NCI-H446 (cell line): ENCODE data around the gene MLN.

Experiments used
- DNase-seq, 2 experiments: peaks; one replicate each; lab custom pipeline; 2025; lab: John Stamatoyannopoulos, UW

The MLN gene

GRCh38 chr6:33771146-33772081, 32.4 kb downstream of the MLN start:
- DNase-seq = peak in 1 of 2 experiments; percentile 31

GRCh38 chr6:33770833-33771145, 33.0 kb downstream of the MLN start:
- no peak for DNase-seq

GRCh38 chr6:33770124-33770832, 33.5 kb downstream of the MLN start:
- no peak for DNase-seq

GRCh38 chr6:33769248-33769821, 34.5 kb downstream of the MLN start:
- DNase-seq = no peak

GRCh38 chr6:33768644-33769120, 35.1 kb downstream of the MLN start:
- peak; percentile 19 to 65 for DNase-seq

- DNase-seq = no peak
These were observed 36.6 kb downstream of the MLN start for GRCh38 chr6:33766921-33767907.

GRCh38 chr6:33765368-33765767, 38.4 kb downstream of the MLN start:
- DNase-seq = no peak

GRCh38 chr6:33764036-33764435, 39.8 kb downstream of the MLN start:
- DNase-seq = no peak

GRCh38 chr6:33763483-33763882, 40.3 kb downstream of the MLN start:
- no peak for DNase-seq

GRCh38 chr6:33762713-33763112, 41.1 kb downstream of the MLN start:
- DNase-seq = no peak

- DNase-seq = peak; percentile 21 to 47
These were observed 41.7 kb downstream of the MLN start for GRCh38 chr6:33761922-33762629.

- no peak for DNase-seq
These were observed 42.3 kb downstream of the MLN start for GRCh38 chr6:33761581-33761921.

- DNase-seq = no peak
These were observed 43.7 kb downstream of the MLN start for GRCh38 chr6:33759887-33760629.

- DNase-seq = no peak
These were observed 45.0 kb downstream of the MLN start for GRCh38 chr6:33758815-33759216.

GRCh38 chr6:33757906-33758305, 45.9 kb downstream of the MLN start:
- DNase-seq = no peak

GRCh38 chr6:33757113-33757512, 46.7 kb downstream of the MLN start:
- DNase-seq = no peak

GRCh38 chr6:33756211-33756954, 47.4 kb downstream of the MLN start:
- DNase-seq = no peak

- no peak for DNase-seq
These were observed 48.5 kb downstream of the MLN start for GRCh38 chr6:33755070-33755869.

GRCh38 chr6:33754222-33754621, 49.6 kb downstream of the MLN start:
- no peak for DNase-seq
